Bronchus fibroblast of lung (primary cell): ENCODE results near the gene MAMDC4. TPM values are rescaled to one million over a fixed set of nuclear protein-coding genes. Genes with fewer than 3 reads are reported as not detected.

ENCODE experiments used
- total RNA-seq: library from RNA; depleted of rRNA; stranded (reverse); fragments of >200 nt; gene quantifications from 2 replicates; pipeline ENCODE4 v1.2.3, GENCODE V29; 2015

The MAMDC4 gene
- total RNA-seq, result 2.5 and 3.0 TPM in 2 replicates

DNA sequence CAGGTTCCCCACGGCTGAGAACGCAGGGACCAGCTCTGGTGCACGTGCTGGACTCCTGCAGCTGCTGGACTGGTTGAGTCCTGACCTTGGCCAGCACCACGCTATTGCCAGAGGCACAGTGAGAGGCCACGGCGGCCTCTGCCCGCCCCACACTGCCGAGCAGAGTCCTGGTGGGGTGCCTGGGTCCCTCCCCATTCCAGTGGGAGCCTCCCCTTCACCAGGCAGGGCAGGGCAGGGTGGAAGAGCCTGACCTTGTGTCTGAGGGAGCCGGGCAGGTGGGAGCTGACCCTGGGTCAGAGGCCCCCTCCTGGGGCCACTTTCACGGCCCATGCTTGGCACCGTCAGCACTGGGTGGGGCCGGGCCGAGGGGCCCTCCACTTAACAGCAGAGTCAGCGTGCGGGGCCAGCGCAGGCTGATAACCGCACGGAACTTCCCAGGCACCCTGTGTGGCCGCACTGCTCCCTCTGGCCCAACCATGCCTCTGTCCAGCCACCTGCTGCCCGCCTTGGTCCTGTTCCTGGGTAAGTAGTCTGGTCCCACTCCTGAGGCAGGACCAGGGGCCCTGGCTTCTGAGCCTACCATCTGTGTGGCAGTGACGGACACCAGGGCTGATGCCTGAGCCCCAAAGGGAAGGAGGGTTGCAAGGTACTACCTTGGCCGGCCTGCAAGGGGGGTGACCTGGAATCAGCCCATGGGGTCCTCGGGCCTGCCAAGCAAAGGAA lies at the start of gene MAMDC4:
MAMDC4 (plus strand) TSS at position 406 of the 723 bp plus-strand sequence; CDS start at position 477, 71 bp downstream.

DNA sequence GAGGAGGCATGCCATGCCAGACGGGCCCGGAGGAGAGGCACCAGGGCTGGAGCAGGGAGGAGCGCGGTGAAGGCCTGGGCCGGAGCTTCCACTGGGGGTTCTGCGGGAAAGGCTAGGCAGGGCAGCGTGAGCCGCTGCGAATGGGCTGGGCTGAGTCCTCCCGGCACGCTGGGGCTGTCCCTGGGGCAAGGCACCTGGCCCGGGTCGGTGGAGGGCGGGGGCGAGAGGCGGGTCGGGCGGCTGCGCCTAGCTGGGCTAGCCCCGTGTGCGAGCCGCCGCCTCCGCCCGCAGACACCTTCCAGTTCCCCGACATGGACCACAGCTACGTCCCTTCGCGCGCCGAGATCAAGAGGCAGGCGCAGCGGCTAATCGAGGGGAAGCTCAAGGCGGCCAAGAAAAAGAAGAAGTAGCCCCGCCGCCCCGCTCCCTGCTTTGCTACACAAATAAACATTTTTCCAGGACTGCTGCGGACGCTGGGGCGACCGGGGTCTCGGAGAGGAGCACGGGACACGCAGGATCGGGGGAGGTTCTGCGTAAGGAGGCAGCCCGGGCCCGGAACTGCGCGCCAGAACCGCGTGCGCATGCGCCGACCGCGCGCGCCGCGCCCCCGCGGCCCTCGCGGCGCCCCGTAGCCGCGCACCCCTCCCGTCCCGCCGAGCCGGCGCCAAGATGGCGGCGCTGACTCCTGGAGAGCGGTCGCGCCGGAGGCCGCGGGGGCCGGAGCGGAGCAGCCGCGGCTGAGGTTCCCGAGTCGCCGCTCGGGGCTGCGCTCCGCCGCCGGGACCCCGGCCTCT lies 44.7 kb upstream of the MAMDC4 start, which contains the start of gene RABL6:
RABL6 (plus strand) TSS at position 668 of the 794 bp plus-strand sequence. CDS start 249 bp downstream, outside the sequence.

DNA sequence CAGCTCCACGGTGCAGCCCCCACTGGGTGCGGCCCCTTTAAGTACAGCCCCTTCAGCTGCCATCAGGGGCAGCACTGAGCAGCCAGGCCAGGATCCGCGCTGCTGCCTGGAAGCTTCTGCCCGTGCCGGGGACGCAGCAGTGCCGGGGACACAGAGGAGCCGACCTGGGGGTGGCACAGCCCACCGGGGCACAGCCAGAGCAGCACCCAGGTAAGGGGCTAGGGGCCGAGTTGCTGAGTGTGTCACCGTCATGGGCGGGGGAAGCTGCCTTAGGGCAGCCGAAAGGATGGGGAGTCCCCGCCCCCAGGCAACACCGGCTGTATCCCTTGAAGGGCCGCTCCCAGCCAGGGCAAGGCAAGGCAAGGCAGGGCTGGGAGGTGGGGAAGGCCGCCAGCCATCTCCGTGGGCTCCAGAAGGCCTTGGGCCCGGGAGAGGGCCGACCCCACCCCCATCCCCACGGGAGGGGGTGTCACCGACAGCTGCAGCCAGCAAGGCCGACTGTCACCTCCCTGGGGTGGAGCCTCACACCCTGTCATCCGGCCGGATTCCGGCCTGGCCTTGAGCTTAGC lies 9.7 kb upstream of the MAMDC4 start, which contains the start of gene AJM1:
AJM1 (plus strand) TSS at position 99 of the 569 bp plus-strand sequence. CDS start 1,937 bp downstream, outside the sequence.

DNA sequence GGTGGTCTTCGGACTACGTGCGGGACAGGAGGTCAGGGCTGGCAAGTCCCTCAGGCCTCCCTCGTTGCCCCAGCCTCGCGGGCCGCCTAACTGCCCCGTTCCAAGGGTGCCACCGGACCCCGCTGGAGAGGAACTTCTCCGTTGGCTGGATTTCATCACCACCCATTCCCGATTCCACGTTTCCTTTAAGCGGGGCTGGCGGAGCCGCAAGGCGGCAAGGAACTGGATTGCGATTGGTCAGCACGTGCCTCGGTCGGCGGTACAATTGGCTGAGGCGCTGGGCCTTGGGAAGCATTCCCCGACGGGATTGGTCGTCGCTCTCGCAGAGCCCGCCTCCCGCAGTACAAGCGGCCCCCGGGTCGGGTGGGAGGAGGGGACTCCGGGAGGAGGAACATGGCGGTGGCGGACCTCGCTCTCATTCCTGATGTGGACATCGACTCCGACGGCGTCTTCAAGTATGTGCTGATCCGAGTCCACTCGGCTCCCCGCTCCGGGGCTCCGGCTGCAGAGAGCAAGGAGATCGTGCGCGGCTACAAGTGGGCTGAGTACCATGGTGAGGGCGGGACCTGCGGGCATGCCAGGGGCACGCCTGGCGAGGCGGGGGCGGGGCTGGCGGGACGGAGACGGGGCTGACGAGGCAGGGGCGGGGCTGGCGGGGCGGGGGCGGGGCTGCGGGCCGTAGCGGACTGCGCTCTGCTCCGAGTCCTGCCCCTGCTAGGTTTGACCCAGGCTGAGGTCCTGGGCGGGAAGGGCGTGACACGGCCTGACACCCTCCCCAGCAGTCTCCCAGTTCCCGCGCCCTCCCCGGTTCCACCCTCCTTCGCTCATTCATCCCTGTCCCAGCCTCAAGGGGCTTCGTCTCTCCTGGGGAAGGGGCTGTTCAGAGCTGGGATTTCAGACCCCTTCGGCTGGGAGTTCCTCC lies 2.8 kb upstream of the MAMDC4 start, which contains the start of gene PHPT1:
PHPT1 (plus strand) TSS at position 372 of the 922 bp plus-strand sequence; CDS start at position 394, 22 bp downstream.

GRCh38 chr9:136885950-136886578 lies 33.9 kb downstream of the MAMDC4 start, which contains the start of gene TRAF2:
TSS of gene TRAF2 (plus strand) at chr9:136886516. CDS start at chr9:136898741, 12,225 bp downstream.

Other genes starting within 250 kb of the MAMDC4 start
- gene EGFL7, start 189.4 kb upstream of the MAMDC4 start, total RNA-seq, result 2.1 and 2.4 TPM in 2 replicates
- 35.5 and 36.6 TPM in 2 replicates for gene AGPAT2, start 164.9 kb upstream of the MAMDC4 start, total RNA-seq
- 1.5 and 2.5 TPM in 2 replicates for gene DIPK1B, start 139.8 kb upstream of the MAMDC4 start, total RNA-seq
- gene LCN10, start 109.4 kb upstream of the MAMDC4 start, total RNA-seq, result not detected in 2 replicates
- not detected in 2 replicates for gene LCN6, start 103.8 kb upstream of the MAMDC4 start, total RNA-seq
- gene LCN8, start 94.1 kb upstream of the MAMDC4 start, total RNA-seq, result not detected in 2 replicates
- gene LCN15, start 87.8 kb upstream of the MAMDC4 start, total RNA-seq, result not detected in 2 replicates
- 85.4 and 89.2 TPM in 2 replicates for gene TMEM141, start 61.0 kb upstream of the MAMDC4 start, total RNA-seq
- under 0.01 TPM in 1 of 2 replicates, not detected in the other for gene CCDC183, start 56.0 kb upstream of the MAMDC4 start, total RNA-seq
- gene RABL6, start 44.4 kb upstream of the MAMDC4 start, total RNA-seq, result 85.8 and 89.3 TPM in 2 replicates
- gene AJM1, start 9.9 kb upstream of the MAMDC4 start, total RNA-seq, result 0.45 and 1.3 TPM in 2 replicates
- gene PHPT1, start 2.9 kb upstream of the MAMDC4 start, total RNA-seq, result 119 and 125 TPM in 2 replicates
- 491 and 504 TPM in 2 replicates for gene EDF1, start 14.0 kb downstream of the MAMDC4 start, total RNA-seq
- 9.1 and 9.4 TPM in 2 replicates for gene TRAF2, start 34.2 kb downstream of the MAMDC4 start, total RNA-seq
- gene FBXW5, start 92.4 kb downstream of the MAMDC4 start, total RNA-seq, result 113 and 115 TPM in 2 replicates
- not detected in 2 replicates for gene C8G, start 92.9 kb downstream of the MAMDC4 start, total RNA-seq
- not detected in 2 replicates for gene LCN12, start 99.9 kb downstream of the MAMDC4 start, total RNA-seq
- gene PTGDS, start 125.2 kb downstream of the MAMDC4 start, total RNA-seq, result 2.4 TPM in 1 of 2 replicates, not detected in the other
- under 0.01 TPM in 1 of 2 replicates, not detected in the other for gene LCNL1, start 130.6 kb downstream of the MAMDC4 start, total RNA-seq
- 30.6 and 32.9 TPM in 2 replicates for gene PAXX, start 140.1 kb downstream of the MAMDC4 start, total RNA-seq
- gene CLIC3, start 144.2 kb downstream of the MAMDC4 start, total RNA-seq, result 1.3 and 4.0 TPM in 2 replicates
- 8.5 and 9.4 TPM in 2 replicates for gene ABCA2, start 175.9 kb downstream of the MAMDC4 start, total RNA-seq
- not detected in 2 replicates for gene FUT7, start 179.7 kb downstream of the MAMDC4 start, total RNA-seq
- 18.7 and 19.6 TPM in 2 replicates for gene NPDC1, start 193.8 kb downstream of the MAMDC4 start, total RNA-seq
- not detected in 2 replicates for gene ENTPD2, start 201.7 kb downstream of the MAMDC4 start, total RNA-seq
- gene SAPCD2, start 218.2 kb downstream of the MAMDC4 start, total RNA-seq, result 21.9 and 24.2 TPM in 2 replicates
- gene UAP1L1, start 225.2 kb downstream of the MAMDC4 start, total RNA-seq, result 4.9 and 5.5 TPM in 2 replicates
- gene MAN1B1, start 234.6 kb downstream of the MAMDC4 start, total RNA-seq, result 56.0 and 72.4 TPM in 2 replicates